NT2/D1 (cell line): Measurements from ENCODE around the gene TMEM217.

Experiments used
- DNase-seq: peaks from one replicate; pipeline ENCODE4 v3.0.0-alpha.2; 2011; ENCODE audit warnings: low read depth, low spot score
- H3K27me3 ChIP-seq: 2 replicates; pipeline ENCODE4 v1.6.0; 2011; ENCODE audit warnings: mild to moderate bottlenecking; ENCODE audit not compliant: insufficient read length, insufficient read depth
- H3K36me3 ChIP-seq: 2 replicates; pipeline ENCODE4 v1.6.1; 2011; ENCODE audit warnings: mild to moderate bottlenecking, low read length, mixed read lengths; ENCODE audit not compliant: insufficient read depth, insufficient read length
- H3K4me1 ChIP-seq: 2 replicates; pipeline ENCODE4 v1.5.1; 2011; ENCODE audit not compliant: insufficient read depth, insufficient read length
- H3K4me3 ChIP-seq: 2 replicates; pipeline ENCODE4 v1.5.1; 2011; ENCODE audit warnings: low read depth; ENCODE audit not compliant: insufficient read length
- H3K9ac ChIP-seq: 2 replicates; pipeline ENCODE4 v1.6.0; 2011; ENCODE audit warnings: low read depth; ENCODE audit not compliant: insufficient read length
- H3K9me3 ChIP-seq: 2 replicates; pipeline ENCODE4 v1.5.1; 2011; ENCODE audit warnings: mild to moderate bottlenecking, low read length; ENCODE audit not compliant: insufficient read depth
- SUZ12 ChIP-seq: IDR thresholded peaks from 2 replicates; pipeline ENCODE4 v1.6.1; 2011; ENCODE audit not compliant: insufficient read length, insufficient read depth; ENCODE audit errors: extremely low read depth
- YY1 ChIP-seq: IDR thresholded peaks from 2 replicates; pipeline ENCODE4 v1.6.1; 2011; ENCODE audit not compliant: insufficient read length, insufficient read depth
- ZNF274 ChIP-seq: IDR thresholded peaks from 2 replicates; pipeline ENCODE4 v1.6.1; 2011; ENCODE audit warnings: mild to moderate bottlenecking, low read depth, low read length

Gene TMEM217

GRCh38 chr6:37279366-37280134 is 21.6 kb upstream of the TMEM217 start:
- Histone ChIP-seq H3K27me3 (no peaks in the 10 kb centered on the region), H3K4me3 (no peak overlapping the region), H3K36me3 (peaks cover 48% of the 10 kb centered on the region), H3K4me1 (peaks cover 4% of the 10 kb centered on the region), H3K9me3 (no peaks in the 10 kb centered on the region), H3K9ac (no peak overlapping the region)
- TF ChIP-seq ZNF274 (no peak), YY1 (no peak), SUZ12 (no peak)
- no peak for DNase-seq

- Histone ChIP-seq H3K36me3 (peaks cover 26% of the 10 kb centered on the region), H3K9ac (no peak overlapping the region), H3K27me3 (no peaks in the 10 kb centered on the region), H3K9me3 (no peaks in the 10 kb centered on the region), H3K4me3 (no peak overlapping the region), H3K4me1 (peaks cover 4% of the 10 kb centered on the region)
- DNase-seq: no peak
- no peak for TF ChIP-seq SUZ12
- no peak for TF ChIP-seq ZNF274
- no peak for TF ChIP-seq YY1
These were observed 19.1 kb upstream of the TMEM217 start for GRCh38 chr6:37277001-37277409.

GRCh38 chr6:37275350-37275749 is 17.4 kb upstream of the TMEM217 start:
- Histone ChIP-seq H3K9ac (no peak overlapping the region), H3K4me3 (no peak overlapping the region), H3K36me3 (peaks cover 22% of the 10 kb centered on the region), H3K27me3 (no peaks in the 10 kb centered on the region), H3K9me3 (no peaks in the 10 kb centered on the region), H3K4me1 (peaks cover 2% of the 10 kb centered on the region)
- no peak for TF ChIP-seq SUZ12
- TF ChIP-seq YY1: no peak
- TF ChIP-seq ZNF274: no peak
- no peak for DNase-seq

GRCh38 chr6:37273690-37274089 is 15.7 kb upstream of the TMEM217 start:
- no peak for DNase-seq
- no peak overlapping the region for H3K9ac ChIP-seq
- H3K36me3 ChIP-seq: peaks cover 15% of the 10 kb centered on the region
- H3K9me3 ChIP-seq: no peaks in the 10 kb centered on the region
- no peaks in the 10 kb centered on the region for H3K27me3 ChIP-seq
- no peak overlapping the region for H3K4me3 ChIP-seq
- no peaks in the 10 kb centered on the region for H3K4me1 ChIP-seq
- TF ChIP-seq YY1 (no peak), SUZ12 (no peak), ZNF274 (no peak)

GRCh38 chr6:37272834-37273566 is 15.1 kb upstream of the TMEM217 start:
- no peak for DNase-seq
- Histone ChIP-seq H3K9ac (no peak overlapping the region), H3K4me1 (no peaks in the 10 kb centered on the region), H3K9me3 (no peaks in the 10 kb centered on the region), H3K36me3 (peaks cover 15% of the 10 kb centered on the region), H3K27me3 (no peaks in the 10 kb centered on the region), H3K4me3 (no peak overlapping the region)
- TF ChIP-seq YY1: no peak
- TF ChIP-seq SUZ12: no peak
- TF ChIP-seq ZNF274: no peak

GRCh38 chr6:37269105-37269504 is 11.2 kb upstream of the TMEM217 start:
- Histone ChIP-seq H3K4me3 (no peak overlapping the region), H3K27me3 (no peaks in the 10 kb centered on the region), H3K9ac (no peak overlapping the region), H3K36me3 (peaks cover 15% of the 10 kb centered on the region), H3K4me1 (no peaks in the 10 kb centered on the region), H3K9me3 (no peaks in the 10 kb centered on the region)
- no peak for TF ChIP-seq SUZ12
- no peak for TF ChIP-seq YY1
- TF ChIP-seq ZNF274: no peak
- no peak for DNase-seq

GRCh38 chr6:37265860-37266259 is 7.9 kb upstream of the TMEM217 start:
- TF ChIP-seq SUZ12 (no peak), YY1 (no peak), ZNF274 (no peak)
- no peaks in the 10 kb centered on the region for H3K27me3 ChIP-seq
- H3K4me1 ChIP-seq: no peaks in the 10 kb centered on the region
- H3K36me3 ChIP-seq: peaks cover 13% of the 10 kb centered on the region
- DNase-seq: no peak
- H3K9ac ChIP-seq: no peak overlapping the region
- no peaks in the 10 kb centered on the region for H3K9me3 ChIP-seq
- H3K4me3 ChIP-seq: no peak overlapping the region
